Suppressor macrophage treated with lipopolysaccharide for 4 hours (primary cell): ENCODE results near the gene MAPKAPK2.
A peak's percentile ranks its signal among the peaks of the same experiment; 100 is the strongest.

Source experiments
- DNase-seq: peaks from one replicate; pipeline ENCODE4 v3.0.0-alpha.2; 2020

MAPKAPK2 gene

GRCh38 chr1:206723805-206724472 lies 39.2 kb downstream of the MAPKAPK2 start:
- no peak for DNase-seq

GRCh38 chr1:206725109-206725963 lies 40.6 kb downstream of the MAPKAPK2 start:
- peak; percentile 73 for DNase-seq

DNA sequence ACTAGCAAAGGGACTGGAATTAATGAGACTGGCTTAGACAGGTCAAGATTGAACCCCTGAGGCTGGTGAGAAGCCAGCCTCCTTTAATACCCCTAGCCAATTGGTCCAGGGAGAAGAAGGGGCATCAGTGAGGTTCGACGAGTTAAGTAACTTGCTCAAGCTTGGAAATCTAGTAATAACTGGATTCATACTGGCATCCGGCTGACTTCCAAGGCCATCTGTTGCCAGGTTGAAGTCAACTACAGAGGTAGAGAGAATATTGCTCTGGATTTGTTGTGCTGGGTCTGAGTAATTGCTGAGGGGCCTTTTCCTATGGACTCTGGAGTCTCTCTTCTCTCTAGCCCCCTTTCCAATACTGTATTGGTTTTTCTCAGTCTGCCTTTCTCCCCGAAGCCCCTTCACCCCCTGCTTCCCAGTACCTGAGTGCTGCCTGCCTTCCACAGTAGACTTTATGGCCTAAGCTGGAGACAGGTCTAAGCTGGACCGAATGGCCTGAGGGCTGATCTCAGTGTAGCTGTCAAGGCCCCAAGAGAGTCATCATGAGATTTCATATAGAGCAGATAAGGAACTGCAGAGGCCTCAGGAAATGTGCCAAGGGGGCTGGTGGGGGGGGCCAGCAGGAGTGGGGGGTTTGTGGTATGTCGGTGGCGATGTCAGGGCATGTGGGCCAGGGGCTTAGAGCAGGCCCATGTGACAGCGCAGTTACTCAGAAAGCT lies 43.4 kb downstream of the MAPKAPK2 start:
- DNase-seq = no peak

DNA sequence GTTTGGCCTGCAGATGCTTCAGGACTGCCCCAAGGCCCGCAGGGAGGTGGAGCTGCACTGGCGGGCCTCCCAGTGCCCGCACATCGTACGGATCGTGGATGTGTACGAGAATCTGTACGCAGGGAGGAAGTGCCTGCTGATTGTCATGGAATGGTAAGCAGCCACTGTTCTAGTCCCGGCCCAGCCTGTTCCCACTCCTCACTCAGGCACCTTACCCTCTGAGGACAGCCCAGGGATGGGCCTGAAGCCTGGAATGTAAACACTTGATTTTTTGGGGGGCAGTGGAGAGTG lies 43.9 kb downstream of the MAPKAPK2 start:
- no peak for DNase-seq

DNA sequence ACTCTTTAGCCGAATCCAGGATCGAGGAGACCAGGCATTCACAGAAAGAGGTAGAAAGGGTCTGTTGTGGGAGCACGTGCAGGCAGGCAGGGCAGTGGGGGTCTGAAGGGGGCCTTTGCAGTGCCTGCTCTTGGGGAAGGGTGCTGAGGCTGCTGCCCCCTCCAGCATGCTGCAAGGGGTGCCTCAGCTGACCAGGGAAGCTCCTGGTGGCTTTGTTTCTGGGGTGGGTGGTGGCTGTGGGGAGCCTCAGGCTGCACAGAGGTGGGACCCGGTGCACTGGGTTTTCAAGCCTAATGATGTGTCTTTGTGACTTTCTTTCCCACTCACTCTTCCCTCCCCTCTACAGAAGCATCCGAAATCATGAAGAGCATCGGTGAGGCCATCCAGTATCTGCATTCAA lies 44.3 kb downstream of the MAPKAPK2 start:
- no peak for DNase-seq

- no peak for DNase-seq
These were observed 44.8 kb downstream of the MAPKAPK2 start for GRCh38 chr1:206729507-206729906.

DNA sequence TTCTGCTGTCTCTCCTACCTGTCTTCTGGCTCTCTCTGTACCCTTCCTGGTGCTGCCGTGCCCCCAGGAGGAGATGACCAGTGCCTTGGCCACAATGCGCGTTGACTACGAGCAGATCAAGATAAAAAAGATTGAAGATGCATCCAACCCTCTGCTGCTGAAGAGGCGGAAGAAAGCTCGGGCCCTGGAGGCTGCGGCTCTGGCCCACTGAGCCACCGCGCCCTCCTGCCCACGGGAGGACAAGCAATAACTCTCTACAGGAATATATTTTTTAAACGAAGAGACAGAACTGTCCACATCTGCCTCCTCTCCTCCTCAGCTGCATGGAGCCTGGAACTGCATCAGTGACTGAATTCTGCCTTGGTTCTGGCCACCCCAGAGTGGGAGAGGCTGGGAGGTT lies 47.8 kb downstream of the MAPKAPK2 start:
- no peak for DNase-seq

DNA sequence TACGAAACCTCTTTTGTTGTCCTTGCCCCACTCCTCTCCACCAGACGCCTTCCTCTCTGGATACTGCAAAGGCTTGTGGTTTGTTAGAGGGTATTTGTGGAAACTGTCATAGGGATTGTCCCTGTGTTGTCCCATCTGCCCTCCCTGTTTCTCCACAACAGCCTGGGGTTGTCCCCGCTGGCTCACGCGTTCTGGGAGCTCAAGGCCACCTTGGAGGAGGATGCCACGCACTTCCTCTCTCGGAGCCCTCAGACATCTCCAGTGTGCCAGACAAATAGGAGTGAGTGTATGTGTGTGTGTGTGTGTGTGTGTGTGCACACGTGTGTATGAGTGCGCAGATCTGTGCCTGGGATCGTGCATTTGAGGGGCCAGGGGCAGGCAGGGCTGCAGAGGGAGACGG lies 48.3 kb downstream of the MAPKAPK2 start:
- peak; percentile 53 for DNase-seq

- peak; percentile 67 for DNase-seq
These were observed 49.9 kb downstream of the MAPKAPK2 start for GRCh38 chr1:206734499-206735142.

- DNase-seq = no peak
These were observed 50.9 kb downstream of the MAPKAPK2 start for GRCh38 chr1:206735553-206736031.

DNA sequence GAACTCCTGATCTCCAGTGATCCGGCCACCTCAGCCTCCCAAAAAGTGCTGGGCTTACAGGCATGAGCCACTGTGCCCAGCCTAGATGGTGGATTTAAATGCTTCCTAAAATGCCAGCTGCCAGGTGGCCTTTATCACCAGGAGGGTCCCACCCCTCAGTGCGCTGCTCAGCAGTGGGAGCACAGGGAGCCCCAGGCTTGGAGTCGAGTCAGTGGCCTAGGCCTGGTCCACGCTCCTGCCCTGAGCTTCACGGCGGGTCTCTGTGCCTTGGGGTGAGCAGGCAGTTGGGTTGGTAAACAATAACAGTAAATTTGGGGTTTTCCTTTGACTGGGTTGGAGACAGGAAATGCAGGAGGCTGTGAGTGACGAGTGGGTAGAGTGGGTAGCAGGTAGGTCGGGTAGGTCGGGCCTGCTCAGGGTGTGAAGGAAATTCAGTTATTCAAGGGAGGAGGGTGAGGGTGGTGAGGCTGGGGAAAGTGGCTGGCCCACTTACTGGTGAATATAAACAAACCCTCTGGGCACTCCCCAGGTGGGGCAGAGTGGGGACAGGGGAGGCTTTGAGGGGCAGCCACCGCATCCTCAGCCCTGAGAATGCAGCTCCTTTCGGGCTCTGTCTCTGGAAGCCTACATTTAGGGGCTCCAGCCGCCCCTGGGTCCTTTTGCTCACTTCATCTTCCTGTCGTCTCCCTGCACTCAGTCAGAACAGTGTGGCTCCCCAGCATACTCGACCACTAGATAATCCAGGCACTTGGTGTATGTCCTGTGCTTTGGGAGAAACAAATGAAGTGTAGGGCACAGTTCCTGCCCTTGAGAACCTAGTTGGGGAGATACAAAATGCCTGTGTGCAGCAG lies 52.4 kb downstream of the MAPKAPK2 start:
- DNase-seq = no peak

GRCh38 chr1:206737729-206738201 lies 53.1 kb downstream of the MAPKAPK2 start:
- DNase-seq = no peak

DNA sequence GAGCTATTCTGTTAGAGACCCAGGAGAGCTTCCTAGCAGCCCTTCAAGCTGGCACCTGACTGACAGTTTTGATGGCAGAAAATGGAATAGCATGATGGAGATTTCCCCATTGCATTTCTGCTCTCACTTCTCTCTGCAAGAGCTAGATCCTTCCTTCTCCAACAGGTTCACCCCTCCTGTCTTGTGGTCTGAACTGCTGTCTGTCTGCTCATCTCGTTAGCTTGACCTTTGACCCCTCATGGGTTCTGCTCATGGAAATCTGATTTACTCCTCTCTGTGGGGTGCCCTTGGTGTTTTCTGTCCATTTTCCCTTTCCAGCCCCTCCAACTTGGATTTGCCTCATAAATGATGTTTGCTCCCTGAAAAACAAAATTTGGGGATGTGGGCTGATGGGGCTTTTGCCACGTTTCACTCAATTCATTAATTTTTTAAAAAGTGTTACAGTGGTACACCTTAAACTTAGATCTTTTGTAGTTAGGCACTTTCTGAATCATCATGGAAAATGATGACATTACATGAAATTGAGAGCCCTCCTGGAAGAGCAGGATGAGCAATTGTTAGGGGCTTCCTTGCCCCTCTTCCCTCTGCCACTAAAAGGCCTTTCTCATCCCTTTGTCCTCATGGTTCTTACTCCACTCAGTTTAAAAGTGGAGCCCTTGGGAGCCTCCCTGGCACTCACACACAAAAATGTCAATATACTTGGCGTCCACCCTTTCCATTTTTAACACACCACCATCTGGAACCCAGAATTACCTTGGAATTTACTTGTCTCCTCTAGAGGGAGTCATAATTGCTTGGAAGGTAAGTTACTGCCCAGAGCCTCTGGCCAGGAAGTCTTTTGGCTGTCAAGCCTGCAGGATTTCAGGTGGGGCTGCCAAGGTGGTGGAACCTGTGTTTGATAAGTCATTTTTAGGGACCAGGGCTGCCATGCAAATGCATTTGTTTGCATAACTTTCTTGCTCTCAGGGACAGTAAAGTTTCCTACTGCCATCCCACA lies 54.0 kb downstream of the MAPKAPK2 start:
- no peak for DNase-seq

DNA sequence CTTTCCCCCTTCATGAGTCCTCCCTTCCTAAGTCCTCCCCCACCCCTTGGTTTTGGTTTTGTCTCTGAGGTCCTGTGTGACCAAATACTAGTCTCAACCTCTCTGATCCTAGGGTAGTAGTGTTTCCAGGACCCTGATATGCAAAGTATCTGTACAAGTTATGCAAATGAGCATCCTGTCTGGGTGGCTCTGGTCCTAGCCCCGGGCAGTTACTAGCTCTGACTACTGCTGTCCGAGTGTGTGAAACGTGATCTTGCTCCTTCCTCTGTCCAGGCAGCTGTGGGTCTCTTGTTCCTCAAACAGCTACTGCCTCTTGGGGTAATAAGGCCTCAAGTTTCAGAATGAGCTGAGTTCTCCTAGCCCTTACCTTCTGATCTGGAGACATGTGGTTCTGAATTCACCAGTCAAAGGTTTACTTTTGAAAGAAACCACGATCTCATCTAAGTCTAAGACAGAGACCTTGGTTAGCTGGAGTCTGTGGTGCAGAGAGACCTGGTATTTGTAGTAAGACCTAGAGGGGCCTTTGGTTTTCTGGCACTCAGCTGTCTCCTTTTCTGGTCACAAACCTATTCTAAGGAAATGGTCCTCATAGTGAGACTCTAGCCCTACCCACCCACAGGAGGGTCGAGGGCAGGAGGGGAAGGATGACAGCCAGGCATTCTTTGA lies 54.8 kb downstream of the MAPKAPK2 start:
- DNase-seq = peak; percentile 94

- no peak for DNase-seq
These were observed 56.5 kb downstream of the MAPKAPK2 start for GRCh38 chr1:206741142-206741701.

- no peak for DNase-seq
These were observed 58.1 kb downstream of the MAPKAPK2 start for GRCh38 chr1:206742719-206743383.

GRCh38 chr1:206744683-206745082 lies 60.0 kb downstream of the MAPKAPK2 start:
- peak; percentile 77 for DNase-seq

- no peak for DNase-seq
These were observed 60.6 kb downstream of the MAPKAPK2 start for GRCh38 chr1:206745301-206745700.

DNA sequence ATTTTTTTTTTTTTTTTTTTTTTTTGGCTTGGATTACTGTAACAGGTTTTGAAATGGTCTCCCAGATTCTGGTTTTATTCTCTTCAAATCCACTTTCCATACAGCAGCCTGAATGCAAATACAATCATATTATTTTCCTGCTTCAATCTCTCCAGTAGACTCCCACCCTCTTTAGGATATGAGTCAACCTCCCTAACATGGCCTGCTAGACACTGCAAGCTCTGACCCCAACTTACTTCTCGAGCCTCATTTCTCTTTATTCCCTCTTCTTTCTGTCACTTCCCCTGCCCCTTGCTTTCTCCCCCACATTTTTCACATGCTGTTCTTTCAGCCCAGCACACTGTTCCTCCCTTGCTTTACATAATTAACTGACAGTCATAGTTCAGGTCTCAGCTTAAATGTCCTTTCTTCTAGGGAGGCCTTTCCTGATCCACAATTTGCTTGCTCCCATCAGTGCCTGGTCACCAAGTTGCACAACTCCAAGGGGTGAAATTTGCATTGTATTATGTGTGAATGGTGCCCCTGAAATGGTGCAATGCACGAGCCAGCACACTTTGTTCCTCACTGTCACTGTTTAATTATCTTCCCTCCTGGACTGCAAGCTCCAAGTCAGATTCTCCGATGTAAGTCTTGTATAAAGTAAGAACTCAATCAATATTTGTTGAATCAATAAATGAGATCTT lies 63.8 kb downstream of the MAPKAPK2 start:
- peak; percentile 67 for DNase-seq
